ENCODE data around the gene BARHL2. TPM values are rescaled to one million over a fixed set of nuclear protein-coding genes. Genes with fewer than 3 reads are reported as not detected.

Gene BARHL2
- total RNA-seq, 1 experiment from 2014 or later = not detected

- Histone ChIP-seq H3K4me3 (ENCODE audit: low read depth in 2 of 2, low read length in 2 of 2) (no peak overlapping the region), H3K4me1 (ENCODE audit: control insufficient read depth, insufficient read depth, low read length) (no peaks in the 10 kb centered on the region), H3K27ac (ENCODE audit: low read length) (no peak overlapping the region), H3K27me3 (ENCODE audit: control insufficient read depth, insufficient read depth, low read length) (no peaks in the 10 kb centered on the region), H3K9me3 (ENCODE audit: control insufficient read depth, insufficient read depth, low read depth, low read length) (peaks cover 18% of the 10 kb centered on the region; the same call in 1 of the 2 replicates), H3K36me3 (ENCODE audit: control insufficient read depth, insufficient read depth, low read length) (no peaks in the 10 kb centered on the region)
- no peak for DNase-seq (ENCODE audit: low read depth, low spot score)
- in situ Hi-C loops (cut with HindIII; ENCODE audit: low pct_unique_long_range_greater_than_20kb, low sequenced_read_pairs) = no loop called here
- intact Hi-C loops (cut with micrococcal nuclease; ENCODE audit: unreplicated experiment) = no loop called here
- POLR2A ChIA-PET = no interaction called here
- ATAC-seq = no peak
- TF ChIP-seq SIN3A (IDR thresholded peaks at IDR 0.05; ENCODE audit: borderline replicate concordance, insufficient read depth, low read depth, low read length) (no peak), REST (IDR thresholded peaks at IDR 0.05; ENCODE audit: insufficient read depth in 1 of 2, low read depth in 2 of 2, low read length in 1 of 2) (no peak), TCF7L2 (IDR thresholded peaks at IDR 0.05; ENCODE audit: low read depth, low read length) (no peak), CTCF (IDR thresholded peaks at IDR 0.05) (no peak), POLR2AphosphoS5 (IDR thresholded peaks at IDR 0.05; ENCODE audit: low read depth, low read length) (no peak)
- BruUV-seq (replicated peaks) = no TSS peak
- CTCF ChIA-PET = no interaction called here
Measured at GRCh38 chr1:90671741-90672140, 45.4 kb downstream of the BARHL2 start.

GRCh38 chr1:90671251-90671650, 45.9 kb downstream of the BARHL2 start:
- POLR2A ChIA-PET = interaction anchor here (0.6 kb wide), 1 partner anchor 184 kb away, joined by 7 read pairs; no protein-coding TSS in a partner anchor
- no peak for TF ChIP-seq SIN3A (IDR thresholded peaks at IDR 0.05; ENCODE audit: borderline replicate concordance, insufficient read depth, low read depth, low read length)
- no peak for TF ChIP-seq CTCF (IDR thresholded peaks at IDR 0.05)
- TF ChIP-seq REST (IDR thresholded peaks at IDR 0.05; ENCODE audit: insufficient read depth in 1 of 2, low read depth in 2 of 2, low read length in 1 of 2) = no peak
- TF ChIP-seq POLR2AphosphoS5 (IDR thresholded peaks at IDR 0.05; ENCODE audit: low read depth, low read length) = no peak
- TF ChIP-seq TCF7L2 (IDR thresholded peaks at IDR 0.05; ENCODE audit: low read depth, low read length) = no peak
- Histone ChIP-seq H3K4me3 (ENCODE audit: low read depth in 2 of 2, low read length in 2 of 2) (no peak overlapping the region), H3K27me3 (ENCODE audit: control insufficient read depth, insufficient read depth, low read length) (no peaks in the 10 kb centered on the region), H3K27ac (ENCODE audit: low read length) (no peak overlapping the region), H3K36me3 (ENCODE audit: control insufficient read depth, insufficient read depth, low read length) (no peaks in the 10 kb centered on the region), H3K4me1 (ENCODE audit: control insufficient read depth, insufficient read depth, low read length) (no peaks in the 10 kb centered on the region), H3K9me3 (ENCODE audit: control insufficient read depth, insufficient read depth, low read depth, low read length) (peaks cover 15% of the 10 kb centered on the region; the same call in 1 of the 2 replicates)
- no TSS peak for BruUV-seq (replicated peaks)
- intact Hi-C loops (cut with micrococcal nuclease; ENCODE audit: unreplicated experiment) (no loop called here), in situ Hi-C loops (cut with HindIII; ENCODE audit: low pct_unique_long_range_greater_than_20kb, low sequenced_read_pairs) (no loop called here)
- ATAC-seq (no peak), DNase-seq (ENCODE audit: low read depth, low spot score) (no peak)
- CTCF ChIA-PET = interaction anchor here (0.7 kb wide), 1 partner anchor 137 kb away, joined by 3 read pairs; no protein-coding TSS in a partner anchor
